Measurements from ENCODE around the gene PRR19. TPM values are rescaled to one million over a fixed set of nuclear protein-coding genes. Genes with fewer than 3 reads are reported as not detected.

The PRR19 gene
- total and polyA plus RNA-seq, 2 donors (not counting 1 experiment from before 2014, with no cell fraction given), result 0.39 to 0.54 TPM

- WGBS (ENCODE audit: insufficient coverage), result 96% methylated on average over 16 of the region's 18 CpGs
- H3K27me3 Mint-ChIP-seq, result no peaks in the 10 kb centered on the region
- Histone ChIP-seq H3K36me3 (replicated peaks in 1 of 2; ENCODE audit: control extremely low read depth in 1 of 2, control insufficient read depth in 1 of 2, extremely low read depth in 1 of 2, insufficient read depth in 2 of 2, low read length in 1 of 2) (peaks cover 0 to 20% of the 10 kb centered on the region in 2 experiments), H2AFZ (ENCODE audit: insufficient read depth, low read depth, low read length, poor library complexity, severe bottlenecking) (no peak overlapping the region), H3K79me2 (ENCODE audit: control insufficient read depth, insufficient read depth, low read length) (no peaks in the 10 kb centered on the region), H3K4me3 (ENCODE audit: control extremely low read depth in 1 of 5, extremely low read depth in 1 of 5, insufficient read depth in 1 of 5, low read depth in 2 of 5, low read length in 4 of 5) (no peak overlapping the region), H3K4me2 (replicated peaks; ENCODE audit: low read depth, low read length, poor library complexity, severe bottlenecking) (no peak overlapping the region), H3K27me3 (replicated peaks in 1 of 4; ENCODE audit: control extremely low read depth in 1 of 4, control insufficient read depth in 3 of 4, insufficient read depth in 4 of 4, low read length in 3 of 4) (no peaks in the 10 kb centered on the region), H3K27ac (ENCODE audit: low read length in 2 of 2) (no peak overlapping the region), H3K4me1 (ENCODE audit: control insufficient read depth in 2 of 2, insufficient read depth in 2 of 2, low read length in 2 of 2) (no peaks in the 10 kb centered on the region), H3K9ac (ENCODE audit: low read length) (no peak overlapping the region), H3K9me3 (ENCODE audit: control extremely low read depth in 1 of 3, control insufficient read depth in 2 of 3, insufficient read depth in 1 of 3, low read length in 2 of 3) (no peaks in the 10 kb centered on the region), H4K20me1 (ENCODE audit: control insufficient read depth, insufficient read depth, low read length, poor library complexity, severe bottlenecking) (no peaks in the 10 kb centered on the region)
- peaks cover under 1% of the 10 kb centered on the region for H3K4me1 Mint-ChIP-seq
- TF ChIP-seq CTCF (IDR thresholded peaks at IDR 0.05), result no peak
- no peak for TF ChIP-seq EZH2 (IDR thresholded peaks at IDR 0.05; ENCODE audit: borderline replicate concordance, insufficient read depth, low read depth, low read length, poor library complexity, severe bottlenecking)
- H3K4me3 Mint-ChIP-seq, result no peak overlapping the region
- ChIA-PET POLR2A (no interaction called here), CTCF (interaction anchor here (0.7 kb wide), 1 partner anchor 156 kb away, joined by 3 read pairs; no protein-coding TSS in a partner anchor)
- ATAC-seq (ENCODE audit: low read depth) (no peak), DNase-seq (no peak)
- no peaks in the 10 kb centered on the region for H3K9me3 Mint-ChIP-seq (ENCODE audit: insufficient read depth)
- H3K27ac Mint-ChIP-seq, result no peak overlapping the region
- intact Hi-C loops (cut with micrococcal nuclease), result no loop called here
Measured at GRCh38 chr19:42344336-42344893, 42.5 kb downstream of the PRR19 start.

GRCh38 chr19:42345191-42345812, 43.4 kb downstream of the PRR19 start:
- TF ChIP-seq EZH2 (IDR thresholded peaks at IDR 0.05; ENCODE audit: borderline replicate concordance, insufficient read depth, low read depth, low read length, poor library complexity, severe bottlenecking), result no peak
- no peak for TF ChIP-seq CTCF (IDR thresholded peaks at IDR 0.05)
- H3K27ac Mint-ChIP-seq, result no peak overlapping the region
- Histone ChIP-seq H3K9me3 (ENCODE audit: control extremely low read depth in 1 of 3, control insufficient read depth in 2 of 3, insufficient read depth in 1 of 3, low read length in 2 of 3) (no peaks in the 10 kb centered on the region), H3K9ac (ENCODE audit: low read length) (no peak overlapping the region), H3K4me1 (ENCODE audit: control insufficient read depth in 2 of 2, insufficient read depth in 2 of 2, low read length in 2 of 2) (no peaks in the 10 kb centered on the region), H3K36me3 (replicated peaks in 1 of 2; ENCODE audit: control extremely low read depth in 1 of 2, control insufficient read depth in 1 of 2, extremely low read depth in 1 of 2, insufficient read depth in 2 of 2, low read length in 1 of 2) (peaks cover 0 to 20% of the 10 kb centered on the region in 2 experiments), H3K4me3 (ENCODE audit: control extremely low read depth in 1 of 5, extremely low read depth in 1 of 5, insufficient read depth in 1 of 5, low read depth in 2 of 5, low read length in 4 of 5) (no peak overlapping the region), H2AFZ (ENCODE audit: insufficient read depth, low read depth, low read length, poor library complexity, severe bottlenecking) (no peak overlapping the region), H3K27me3 (replicated peaks in 1 of 4; ENCODE audit: control extremely low read depth in 1 of 4, control insufficient read depth in 3 of 4, insufficient read depth in 4 of 4, low read length in 3 of 4) (no peaks in the 10 kb centered on the region), H3K27ac (ENCODE audit: low read length in 2 of 2) (no peak overlapping the region), H4K20me1 (ENCODE audit: control insufficient read depth, insufficient read depth, low read length, poor library complexity, severe bottlenecking) (no peaks in the 10 kb centered on the region), H3K79me2 (ENCODE audit: control insufficient read depth, insufficient read depth, low read length) (no peaks in the 10 kb centered on the region), H3K4me2 (replicated peaks; ENCODE audit: low read depth, low read length, poor library complexity, severe bottlenecking) (no peak overlapping the region)
- DNase-seq (no peak), ATAC-seq (ENCODE audit: low read depth) (no peak)
- POLR2A ChIA-PET, result no interaction called here
- H3K4me1 Mint-ChIP-seq, result no peaks in the 10 kb centered on the region
- WGBS (ENCODE audit: insufficient coverage), result 100% methylated on average over 1 of the region's 6 CpGs
- H3K27me3 Mint-ChIP-seq, result no peaks in the 10 kb centered on the region
- CTCF ChIA-PET, result interaction anchor here (0.7 to 1.3 kb wide), 2 partner anchors 93 to 157 kb away, joined by 3 read pairs; no protein-coding TSS in a partner anchor
- no peaks in the 10 kb centered on the region for H3K9me3 Mint-ChIP-seq (ENCODE audit: insufficient read depth)
- intact Hi-C loops (cut with micrococcal nuclease), result no loop called here
- H3K4me3 Mint-ChIP-seq, result no peak overlapping the region

All from B cell (primary cell).